ENCODE measurements around the gene POR.

The POR gene

DNA sequence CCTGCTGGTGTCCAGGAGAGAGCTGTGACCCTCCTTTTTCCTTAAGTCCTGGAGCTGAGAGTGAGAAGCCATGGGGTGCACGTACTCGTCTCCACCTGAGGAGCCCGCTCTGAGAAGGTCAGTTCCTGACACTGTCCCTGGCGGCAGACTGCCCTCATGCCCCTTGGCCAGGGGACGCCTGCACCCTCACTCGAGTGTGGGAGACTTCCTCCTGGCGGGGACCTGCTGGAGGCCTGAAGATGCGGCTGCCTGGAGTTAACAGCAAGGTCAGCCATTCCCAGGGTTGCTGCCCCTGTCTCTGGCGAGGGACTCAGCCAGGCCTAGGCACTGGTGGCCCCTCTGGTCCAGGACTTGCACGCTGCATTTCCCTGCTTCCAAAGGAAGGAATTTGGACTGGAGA is 53.1 kb downstream of the POR start:
- H2AFZ ChIP-seq (ENCODE audit: low read depth, low read length), result no peak overlapping the region
- no peak overlapping the region for H2BK5ac ChIP-seq (ENCODE audit: low read depth, low read length, poor library complexity, severe bottlenecking)
- no peak overlapping the region for H4K8ac ChIP-seq (ENCODE audit: low read length)

DNA sequence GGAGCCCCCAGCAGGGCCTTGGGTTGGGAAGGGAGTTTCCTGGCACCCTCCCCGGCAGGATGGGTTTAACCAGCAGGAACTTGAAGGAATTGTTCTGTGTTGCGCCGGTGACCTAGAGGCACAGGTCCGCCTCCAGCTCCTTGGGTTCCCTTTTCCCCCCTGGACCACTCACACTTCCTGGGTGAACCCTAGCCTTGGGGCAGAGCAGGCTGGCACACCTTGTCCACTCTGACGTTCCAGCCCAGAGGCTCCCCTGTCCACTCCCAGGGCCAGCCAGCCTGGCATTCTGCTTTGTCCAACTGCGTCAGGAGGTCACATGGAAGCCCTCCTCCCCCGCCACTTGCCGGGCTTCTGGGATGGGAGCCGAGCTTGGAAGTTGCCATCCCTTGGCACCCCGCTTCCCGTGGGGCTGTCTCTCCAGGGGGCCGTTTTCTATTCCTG is 53.6 kb downstream of the POR start:
- H3K4ac ChIP-seq (ENCODE audit: low read depth in 1 of 2, low read length in 2 of 2), result no peak overlapping the region
- H2BK120ac ChIP-seq (ENCODE audit: low read depth, low read length), result no peak overlapping the region
- DNase-seq, result no peak
- H4K91ac ChIP-seq (ENCODE audit: low read length), result peak overlapping the region; percentile 14
- peaks cover 37 to 63% of the 10 kb centered on the region in 2 experiments for H3K36me3 ChIP-seq (ENCODE audit: control insufficient read depth in 1 of 2, insufficient read depth in 2 of 2, low read depth in 1 of 2, low read length in 2 of 2)
- H2AK5ac ChIP-seq (ENCODE audit: low read length, severe bottlenecking), result no peak overlapping the region
- H3K27ac ChIP-seq (ENCODE audit: low read length, poor library complexity, severe bottlenecking), result no peak overlapping the region
- H3K14ac ChIP-seq (ENCODE audit: low read length in 2 of 2), result no peak overlapping the region
- H3K4me2 ChIP-seq (ENCODE audit: low read length, poor library complexity, severe bottlenecking), result no peak overlapping the region
- no peaks in the 10 kb centered on the region for H3K9me3 ChIP-seq (ENCODE audit: control insufficient read depth, low read length)
- H3K4me1 ChIP-seq (ENCODE audit: control insufficient read depth, insufficient read depth, low read depth, low read length), result peaks cover 17% of the 10 kb centered on the region
- H2AFZ ChIP-seq (ENCODE audit: low read depth, low read length), result no peak overlapping the region
- no peak overlapping the region for H2BK15ac ChIP-seq (ENCODE audit: low read depth, poor library complexity, severe bottlenecking)
- peaks cover 25% of the 10 kb centered on the region for H3K79me1 ChIP-seq (replicated peaks; ENCODE audit: low read length, poor library complexity, severe bottlenecking)
- H2BK12ac ChIP-seq (ENCODE audit: low read length in 2 of 2), result peak overlapping the region in 1 of 2 experiments; percentile 38
- H3K23ac ChIP-seq (ENCODE audit: low read length in 2 of 2), result no peak overlapping the region
- H3K27me3 ChIP-seq (ENCODE audit: control insufficient read depth in 1 of 2, insufficient read depth in 1 of 2, low read length in 2 of 2), result no peaks in the 10 kb centered on the region
- no peak overlapping the region for H4K8ac ChIP-seq (ENCODE audit: low read length)
- 93% methylated on average over 12 of the region's 12 CpGs for WGBS
- no peak overlapping the region for H3K4me3 ChIP-seq (ENCODE audit: insufficient read depth in 1 of 2, low read depth in 1 of 2, low read length in 2 of 2)
- no peak overlapping the region for H3K9ac ChIP-seq (ENCODE audit: low read length)
- no peak overlapping the region for H3K18ac ChIP-seq (ENCODE audit: low read depth in 1 of 2, low read length in 2 of 2)
- no peak overlapping the region for H2BK5ac ChIP-seq (ENCODE audit: low read depth, low read length, poor library complexity, severe bottlenecking)

More for the DNA sequence above, 53.1 kb downstream of the POR start:
- Histone ChIP-seq H2BK12ac (ENCODE audit: low read length in 2 of 2) (peak overlapping the region in 1 of 2 experiments; percentile 84), H3K18ac (ENCODE audit: low read depth in 1 of 2, low read length in 2 of 2) (no peak overlapping the region), H3K9ac (ENCODE audit: low read length) (peak overlapping the region; percentile 69), H3K36me3 (ENCODE audit: control insufficient read depth in 1 of 2, insufficient read depth in 2 of 2, low read depth in 1 of 2, low read length in 2 of 2) (peaks cover 31 to 62% of the 10 kb centered on the region in 2 experiments), H3K4me1 (ENCODE audit: control insufficient read depth, insufficient read depth, low read depth, low read length) (peaks cover 22% of the 10 kb centered on the region), H3K23ac (ENCODE audit: low read length in 2 of 2) (peak overlapping the region in 1 of 2 experiments; percentile 18), H3K4me3 (ENCODE audit: insufficient read depth in 1 of 2, low read depth in 1 of 2, low read length in 2 of 2) (no peak overlapping the region), H3K27me3 (ENCODE audit: control insufficient read depth in 1 of 2, insufficient read depth in 1 of 2, low read length in 2 of 2) (no peaks in the 10 kb centered on the region), H3K79me1 (replicated peaks; ENCODE audit: low read length, poor library complexity, severe bottlenecking) (peaks cover 27% of the 10 kb centered on the region), H3K27ac (ENCODE audit: low read length, poor library complexity, severe bottlenecking) (no peak overlapping the region), H2BK120ac (ENCODE audit: low read depth, low read length) (no peak overlapping the region), H2AK5ac (ENCODE audit: low read length, severe bottlenecking) (no peak overlapping the region), H3K9me3 (ENCODE audit: control insufficient read depth, low read length) (no peaks in the 10 kb centered on the region), H3K14ac (ENCODE audit: low read length in 2 of 2) (no peak overlapping the region), H3K4me2 (ENCODE audit: low read length, poor library complexity, severe bottlenecking) (no peak overlapping the region), H3K4ac (ENCODE audit: low read depth in 1 of 2, low read length in 2 of 2) (peak overlapping the region in 1 of 2 experiments; percentile 8), H4K91ac (ENCODE audit: low read length) (no peak overlapping the region), H2BK15ac (ENCODE audit: low read depth, poor library complexity, severe bottlenecking) (no peak overlapping the region)
- DNase-seq, result no peak
- 91% methylated on average over 10 of the region's 10 CpGs for WGBS

DNA sequence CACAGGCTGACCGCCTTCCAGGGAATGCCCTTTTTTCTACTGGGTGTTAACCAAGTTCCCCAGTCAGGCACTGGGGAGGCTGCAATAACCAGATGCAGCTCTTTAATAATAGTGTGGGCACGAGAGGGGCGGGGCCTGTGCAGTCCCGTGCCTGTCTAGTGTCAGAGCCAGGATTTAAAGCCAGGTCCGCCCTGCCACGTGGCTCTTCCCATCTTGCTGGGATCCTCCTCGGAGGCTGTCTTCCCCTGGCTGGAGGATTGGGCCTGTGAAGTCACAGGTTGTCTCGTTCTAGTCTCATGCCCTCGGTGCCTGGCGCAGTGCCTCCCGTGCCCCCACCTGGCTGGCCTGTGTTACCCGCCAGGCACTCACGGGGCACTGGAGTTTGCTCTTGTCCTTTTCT is 54.2 kb downstream of the POR start:
- 90% methylated on average over 13 of the region's 13 CpGs for WGBS
- Histone ChIP-seq H3K4me3 (ENCODE audit: insufficient read depth in 1 of 2, low read depth in 1 of 2, low read length in 2 of 2) (no peak overlapping the region), H3K23ac (ENCODE audit: low read length in 2 of 2) (no peak overlapping the region), H3K79me1 (replicated peaks; ENCODE audit: low read length, poor library complexity, severe bottlenecking) (peaks cover 25% of the 10 kb centered on the region), H4K8ac (ENCODE audit: low read length) (no peak overlapping the region), H3K18ac (ENCODE audit: low read depth in 1 of 2, low read length in 2 of 2) (peak overlapping the region in 1 of 2 experiments; percentile 6), H3K14ac (ENCODE audit: low read length in 2 of 2) (peak overlapping the region in 1 of 2 experiments; percentile 4), H3K36me3 (ENCODE audit: control insufficient read depth in 1 of 2, insufficient read depth in 2 of 2, low read depth in 1 of 2, low read length in 2 of 2) (peaks cover 43 to 66% of the 10 kb centered on the region in 2 experiments), H3K4me2 (ENCODE audit: low read length, poor library complexity, severe bottlenecking) (no peak overlapping the region), H3K4me1 (ENCODE audit: control insufficient read depth, insufficient read depth, low read depth, low read length) (peaks cover 16% of the 10 kb centered on the region), H4K91ac (ENCODE audit: low read length) (no peak overlapping the region), H3K9me3 (ENCODE audit: control insufficient read depth, low read length) (no peaks in the 10 kb centered on the region), H2BK12ac (ENCODE audit: low read length in 2 of 2) (no peak overlapping the region), H3K9ac (ENCODE audit: low read length) (no peak overlapping the region), H2BK5ac (ENCODE audit: low read depth, low read length, poor library complexity, severe bottlenecking) (no peak overlapping the region), H2BK15ac (ENCODE audit: low read depth, poor library complexity, severe bottlenecking) (no peak overlapping the region), H3K27ac (ENCODE audit: low read length, poor library complexity, severe bottlenecking) (no peak overlapping the region), H3K27me3 (ENCODE audit: control insufficient read depth in 1 of 2, insufficient read depth in 1 of 2, low read length in 2 of 2) (no peaks in the 10 kb centered on the region), H2AFZ (ENCODE audit: low read depth, low read length) (no peak overlapping the region), H2AK5ac (ENCODE audit: low read length, severe bottlenecking) (no peak overlapping the region), H3K4ac (ENCODE audit: low read depth in 1 of 2, low read length in 2 of 2) (no peak overlapping the region), H2BK120ac (ENCODE audit: low read depth, low read length) (no peak overlapping the region)
- no peak for DNase-seq

DNA sequence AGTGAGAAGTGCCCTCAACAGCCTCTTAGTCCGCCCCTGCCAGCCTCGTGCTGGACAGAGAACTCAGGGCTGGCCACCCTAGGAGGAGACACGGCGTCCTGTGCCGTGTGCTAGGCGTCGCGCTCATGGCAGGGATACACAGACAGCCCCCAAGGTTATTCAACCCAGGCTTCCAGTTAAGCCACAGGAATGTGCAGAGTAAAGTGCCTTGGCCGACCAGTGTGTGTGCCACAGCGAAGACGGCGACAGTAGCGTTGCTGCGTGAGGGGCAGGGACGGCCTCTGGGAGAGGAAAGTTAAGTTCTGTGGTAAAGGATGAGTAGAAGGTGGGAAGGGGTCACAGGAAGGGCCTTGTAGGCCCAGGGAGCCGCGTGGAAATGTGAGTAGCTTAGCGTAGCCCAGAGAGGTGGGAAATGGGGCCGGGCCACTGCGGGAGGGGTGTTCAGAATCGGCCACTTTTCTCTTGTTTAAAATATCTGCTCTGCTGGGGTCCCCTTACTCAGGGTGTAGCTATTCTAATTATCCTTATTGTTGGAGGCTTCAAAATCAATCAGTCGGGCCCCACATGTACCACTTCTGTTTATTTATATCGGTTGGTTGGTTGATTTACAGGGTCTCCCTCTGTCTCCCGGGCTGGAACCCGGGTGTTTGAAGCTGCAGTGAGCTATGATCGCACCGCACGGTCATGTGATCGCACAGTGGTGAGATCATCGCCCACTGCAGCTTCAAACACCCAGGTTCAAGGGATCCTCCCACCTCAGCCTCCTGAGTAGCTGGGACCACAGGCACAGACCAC is 54.9 kb downstream of the POR start:
- no peak overlapping the region for H2AFZ ChIP-seq (ENCODE audit: low read depth, low read length)
- no peak overlapping the region for H2AK5ac ChIP-seq (ENCODE audit: low read length, severe bottlenecking)
- no peak overlapping the region for H3K9ac ChIP-seq (ENCODE audit: low read length)
- peaks cover 22% of the 10 kb centered on the region for H3K79me1 ChIP-seq (replicated peaks; ENCODE audit: low read length, poor library complexity, severe bottlenecking)
- H3K27me3 ChIP-seq (ENCODE audit: control insufficient read depth in 1 of 2, insufficient read depth in 1 of 2, low read length in 2 of 2), result no peaks in the 10 kb centered on the region
- no peak overlapping the region for H2BK12ac ChIP-seq (ENCODE audit: low read length in 2 of 2)
- H3K4me1 ChIP-seq (ENCODE audit: control insufficient read depth, insufficient read depth, low read depth, low read length), result peaks cover 16% of the 10 kb centered on the region
- H3K18ac ChIP-seq (ENCODE audit: low read depth in 1 of 2, low read length in 2 of 2), result no peak overlapping the region
- peaks cover 48 to 62% of the 10 kb centered on the region in 2 experiments for H3K36me3 ChIP-seq (ENCODE audit: control insufficient read depth in 1 of 2, insufficient read depth in 2 of 2, low read depth in 1 of 2, low read length in 2 of 2)
- H3K9me3 ChIP-seq (ENCODE audit: control insufficient read depth, low read length), result no peaks in the 10 kb centered on the region
- no peak overlapping the region for H2BK5ac ChIP-seq (ENCODE audit: low read depth, low read length, poor library complexity, severe bottlenecking)
- no peak overlapping the region for H2BK120ac ChIP-seq (ENCODE audit: low read depth, low read length)
- H3K4ac ChIP-seq (ENCODE audit: low read depth in 1 of 2, low read length in 2 of 2), result no peak overlapping the region
- no peak overlapping the region for H2BK15ac ChIP-seq (ENCODE audit: low read depth, poor library complexity, severe bottlenecking)
- H3K4me3 ChIP-seq (ENCODE audit: insufficient read depth in 1 of 2, low read depth in 1 of 2, low read length in 2 of 2), result no peak overlapping the region
- H3K14ac ChIP-seq (ENCODE audit: low read length in 2 of 2), result peak overlapping the region in 1 of 2 experiments; percentile 7
- no peak overlapping the region for H3K4me2 ChIP-seq (ENCODE audit: low read length, poor library complexity, severe bottlenecking)
- no peak overlapping the region for H4K91ac ChIP-seq (ENCODE audit: low read length)
- no peak overlapping the region for H3K27ac ChIP-seq (ENCODE audit: low read length, poor library complexity, severe bottlenecking)
- H4K8ac ChIP-seq (ENCODE audit: low read length), result no peak overlapping the region
- no peak overlapping the region for H3K23ac ChIP-seq (ENCODE audit: low read length in 2 of 2)
- peak; percentile 27 for DNase-seq
- WGBS, result 81% methylated on average over 26 of the region's 30 CpGs

All from mesenchymal stem cell (in vitro differentiated cells and primary cell).